Activated CD4-positive, alpha-beta T cell treated with anti-CD3 and anti-CD28 coated beads, Interleukin-2, amount 50 U/mL, for 24 hours (primary cell): Measurements from ENCODE around the gene C1orf53.

Experiments
- DNase-seq, 2 donors: peaks; one replicate each; pipeline ENCODE4 v3.0.0-alpha.2; 2020; ENCODE audit warnings: low read depth in 1 of 2, low spot score in 1 of 2

C1orf53 gene

DNA sequence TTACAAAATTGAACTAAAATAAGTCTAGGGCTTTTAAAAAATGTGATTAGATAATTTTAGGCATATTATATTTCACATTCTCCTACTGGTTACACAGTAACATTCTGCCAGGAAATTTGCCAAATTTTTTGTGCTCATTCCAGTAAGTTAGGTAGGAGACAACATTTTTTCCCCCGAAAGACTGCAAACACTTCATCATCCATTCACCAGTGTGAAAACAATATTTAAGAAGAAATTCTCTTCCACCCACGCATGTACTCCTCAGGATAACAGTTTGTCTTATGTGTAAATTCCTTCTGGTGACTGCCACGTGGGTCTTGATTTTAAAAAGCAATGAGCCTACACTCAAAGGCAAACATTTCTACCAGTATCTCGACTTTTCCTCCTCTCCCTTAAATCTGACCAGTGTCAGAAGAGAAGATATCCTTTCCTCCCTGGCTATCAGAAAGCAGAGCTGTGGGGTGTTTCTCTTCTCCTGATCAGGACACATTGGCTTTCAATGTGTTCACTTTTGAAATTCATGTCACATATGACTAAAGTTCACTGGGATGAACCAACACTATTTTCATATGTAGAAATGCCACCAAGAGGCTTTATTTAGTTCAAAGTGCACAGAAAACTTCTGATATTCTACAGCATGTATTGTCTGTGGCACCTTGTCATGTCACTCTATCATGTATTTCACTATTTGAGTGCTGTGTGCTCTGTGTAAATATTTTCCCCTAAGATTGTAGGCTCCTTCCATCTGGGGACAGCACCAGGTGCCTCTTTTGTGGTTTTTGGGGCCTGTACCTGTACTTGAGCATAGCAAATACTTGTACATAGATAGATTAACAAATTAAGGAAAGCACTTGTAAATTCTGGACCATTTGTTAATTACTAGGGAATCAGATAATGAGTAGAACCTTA, 53.3 kb downstream of the C1orf53 start:
- DNase-seq: no peak
